ENCODE measurements around the gene NFATC1. TPM values are rescaled to one million over a fixed set of nuclear protein-coding genes. Genes with fewer than 3 reads are reported as not detected.

The NFATC1 gene
- total RNA-seq, 1 experiment from 2014 or later, result 6.8 TPM

GRCh38 chr18:79400591-79401381 lies 5.1 kb downstream of the NFATC1 start:
- in situ Hi-C loops (cut with HindIII; ENCODE audit: low sequenced_read_pairs), result no loop called here
- DNase-seq (ENCODE audit: low spot score), result no peak

- in situ Hi-C loops (cut with HindIII; ENCODE audit: low sequenced_read_pairs), result no loop called here
- DNase-seq (ENCODE audit: low spot score), result no peak
Measured at GRCh38 chr18:79401494-79402208, 5.9 kb downstream of the NFATC1 start.

GRCh38 chr18:79402209-79402576 lies 6.5 kb downstream of the NFATC1 start:
- no peak for DNase-seq (ENCODE audit: low spot score)
- in situ Hi-C loops (cut with HindIII; ENCODE audit: low sequenced_read_pairs), result no loop called here

GRCh38 chr18:79402977-79403722 lies 7.4 kb downstream of the NFATC1 start:
- in situ Hi-C loops (cut with HindIII; ENCODE audit: low sequenced_read_pairs), result no loop called here
- peak; percentile 27 for DNase-seq (ENCODE audit: low spot score)

GRCh38 chr18:79403723-79404566 lies 8.2 kb downstream of the NFATC1 start:
- DNase-seq (ENCODE audit: low spot score), result no peak

GRCh38 chr18:79404567-79404910 lies 8.8 kb downstream of the NFATC1 start:
- in situ Hi-C loops (cut with HindIII; ENCODE audit: low sequenced_read_pairs), result no loop called here
- DNase-seq (ENCODE audit: low spot score), result no peak

More at GRCh38 chr18:79403723-79404566, 8.2 kb downstream of the NFATC1 start:
- in situ Hi-C loops (cut with HindIII; ENCODE audit: low sequenced_read_pairs), result no loop called here

GRCh38 chr18:79405019-79405780 lies 9.5 kb downstream of the NFATC1 start:
- DNase-seq (ENCODE audit: low spot score), result no peak

GRCh38 chr18:79405781-79406575 lies 10.2 kb downstream of the NFATC1 start:
- no peak for DNase-seq (ENCODE audit: low spot score)
- in situ Hi-C loops (cut with HindIII; ENCODE audit: low sequenced_read_pairs), result no loop called here

More at GRCh38 chr18:79405019-79405780, 9.5 kb downstream of the NFATC1 start:
- in situ Hi-C loops (cut with HindIII; ENCODE audit: low sequenced_read_pairs), result no loop called here

GRCh38 chr18:79406708-79407107 lies 11.0 kb downstream of the NFATC1 start:
- no peak for DNase-seq (ENCODE audit: low spot score)
- in situ Hi-C loops (cut with HindIII; ENCODE audit: low sequenced_read_pairs), result no loop called here

GRCh38 chr18:79409313-79409712 lies 13.6 kb downstream of the NFATC1 start:
- in situ Hi-C loops (cut with HindIII; ENCODE audit: low sequenced_read_pairs), result no loop called here
- no peak for DNase-seq (ENCODE audit: low spot score)

GRCh38 chr18:79410171-79410641 lies 14.5 kb downstream of the NFATC1 start:
- in situ Hi-C loops (cut with HindIII; ENCODE audit: low sequenced_read_pairs), result no loop called here
- no peak for DNase-seq (ENCODE audit: low spot score)

GRCh38 chr18:79410731-79411613 lies 15.2 kb downstream of the NFATC1 start:
- DNase-seq (ENCODE audit: low spot score), result no peak
- in situ Hi-C loops (cut with HindIII; ENCODE audit: low sequenced_read_pairs), result no loop called here

- DNase-seq (ENCODE audit: low spot score), result no peak
- in situ Hi-C loops (cut with HindIII; ENCODE audit: low sequenced_read_pairs), result no loop called here
Measured at GRCh38 chr18:79411614-79412526, 16.1 kb downstream of the NFATC1 start.

GRCh38 chr18:79413025-79413424 lies 17.3 kb downstream of the NFATC1 start:
- in situ Hi-C loops (cut with HindIII; ENCODE audit: low sequenced_read_pairs), result no loop called here
- DNase-seq (ENCODE audit: low spot score), result no peak

GRCh38 chr18:79413426-79413825 lies 17.7 kb downstream of the NFATC1 start:
- no peak for DNase-seq (ENCODE audit: low spot score)
- in situ Hi-C loops (cut with HindIII; ENCODE audit: low sequenced_read_pairs), result no loop called here

- in situ Hi-C loops (cut with HindIII; ENCODE audit: low sequenced_read_pairs), result no loop called here
Measured at GRCh38 chr18:79413901-79414300, 18.2 kb downstream of the NFATC1 start.

More at GRCh38 chr18:79413901-79414300, 18.2 kb downstream of the NFATC1 start:
- no peak for DNase-seq (ENCODE audit: low spot score)
